EH (cell line): ENCODE data around the gene NME7.
"Not testable (repeated sequence)": the region's sequence is repeated elsewhere in the genome, so short reads cannot be mapped to it uniquely, and the experiment has no call there.

ENCODE experiments used
- DNase-seq: peaks from one replicate; pipeline ENCODE4 v3.0.0-alpha.2; 2015; ENCODE audit warnings: low read depth

NME7 gene

GRCh38 chr1:169305356-169305755 lies 62.2 kb downstream of the NME7 start:
- DNase-seq, result no peak

DNA sequence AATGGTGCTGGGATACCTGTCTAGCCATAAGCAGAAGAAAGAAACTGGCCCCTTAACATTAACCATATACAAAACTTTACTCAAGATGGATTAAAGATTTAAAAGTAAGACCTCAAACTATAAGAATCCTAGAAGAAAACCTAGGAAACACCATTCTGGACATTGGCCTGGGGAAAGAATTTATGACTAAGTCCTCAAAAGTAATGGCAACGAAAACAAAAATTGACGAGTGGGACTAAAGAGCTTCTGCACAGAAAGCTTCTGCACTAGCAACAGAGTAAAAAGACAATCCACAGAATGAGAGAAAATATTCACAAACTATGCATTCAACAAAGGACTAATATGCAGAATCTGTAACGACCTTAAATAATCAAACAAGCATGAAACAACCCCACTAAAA lies 66.7 kb downstream of the NME7 start:
- peak; percentile 43 for DNase-seq

- DNase-seq, result no peak
Measured at GRCh38 chr1:169298441-169298840, 69.2 kb downstream of the NME7 start.

GRCh38 chr1:169295846-169296245 lies 71.8 kb downstream of the NME7 start:
- no peak for DNase-seq

DNA sequence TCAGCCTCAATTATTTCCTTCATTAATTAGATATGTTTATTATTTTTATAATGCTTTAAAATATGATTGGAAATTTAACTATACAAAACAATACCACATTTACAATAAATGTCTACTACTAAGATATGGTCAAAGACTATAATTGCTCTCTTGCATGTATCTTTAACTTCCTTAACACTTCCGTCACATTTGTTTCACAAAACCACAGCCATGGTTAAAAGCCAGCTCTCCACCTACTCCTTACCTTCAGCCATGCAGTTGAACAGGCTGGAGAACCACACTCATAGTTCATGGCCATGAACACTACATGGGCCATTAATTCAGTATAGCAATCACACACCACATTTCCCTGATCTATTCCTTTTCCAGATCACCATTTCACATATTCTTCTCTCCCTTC lies 72.2 kb downstream of the NME7 start:
- no peak for DNase-seq

GRCh38 chr1:169289016-169289415 lies 78.6 kb downstream of the NME7 start:
- DNase-seq, result no peak

DNA sequence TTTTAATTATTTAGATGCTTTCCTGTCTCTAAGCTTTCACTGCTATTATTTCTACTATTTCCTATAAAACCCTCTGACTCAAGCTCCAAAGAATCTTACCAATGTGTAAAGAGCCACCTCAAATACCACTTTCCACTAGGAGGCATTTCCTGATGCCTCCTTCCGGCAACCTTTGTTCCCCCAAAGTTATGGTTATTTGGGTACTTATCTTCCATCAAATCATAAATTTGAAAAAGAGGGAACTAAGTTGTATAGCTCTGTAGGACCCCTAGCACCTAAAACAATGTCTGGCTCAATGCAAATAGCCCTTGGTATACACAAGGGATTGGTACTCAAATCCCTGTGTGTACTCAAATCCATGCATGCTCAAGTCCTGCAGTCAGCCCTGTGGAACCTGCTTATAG lies 79.6 kb downstream of the NME7 start:
- DNase-seq, result peak; percentile 75

- no peak for DNase-seq
Measured at GRCh38 chr1:169287280-169287679, 80.3 kb downstream of the NME7 start.

- not testable (repeated sequence) for DNase-seq
Measured at GRCh38 chr1:169281562-169281961, 86.0 kb downstream of the NME7 start.

- no peak for DNase-seq
Measured at GRCh38 chr1:169271098-169271497, 96.5 kb downstream of the NME7 start.

GRCh38 chr1:169266133-169266532 lies 101.5 kb downstream of the NME7 start:
- DNase-seq, result no peak

- DNase-seq, result no peak
Measured at GRCh38 chr1:169263059-169263458, 104.5 kb downstream of the NME7 start.

GRCh38 chr1:169261884-169262283 lies 105.7 kb downstream of the NME7 start:
- DNase-seq, result no peak

DNA sequence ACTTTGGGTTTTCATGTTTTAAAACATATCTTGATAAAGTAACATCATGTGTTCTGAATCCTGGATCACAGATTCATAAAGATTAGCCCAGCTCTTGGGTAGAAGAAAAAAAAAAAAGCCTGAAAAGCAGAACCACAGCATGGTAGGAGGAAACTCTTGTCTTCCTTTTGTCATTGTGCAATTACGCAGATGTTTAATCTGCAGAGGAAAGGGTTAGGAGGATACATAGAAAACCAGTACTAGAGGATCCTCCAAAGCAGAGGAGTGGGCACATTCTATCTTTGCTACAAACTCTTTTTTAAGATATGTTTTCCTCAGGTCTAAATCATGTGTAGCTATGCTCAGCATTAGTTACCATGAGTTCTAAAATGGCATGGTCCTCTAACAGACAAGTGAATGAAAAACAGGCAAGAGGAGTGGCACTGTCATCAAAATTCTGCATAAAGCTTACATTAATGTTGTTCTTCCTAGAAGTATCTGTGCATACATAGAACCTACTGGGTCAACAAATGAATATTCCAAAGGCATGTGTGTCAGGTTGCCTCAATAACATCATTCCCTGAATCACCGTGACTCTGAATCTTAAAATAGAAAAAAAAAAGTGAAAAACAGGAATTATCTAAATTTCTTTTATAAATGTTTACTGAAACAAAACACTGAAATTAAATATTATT lies 107.0 kb downstream of the NME7 start:
- DNase-seq, result no peak

- no peak for DNase-seq
Measured at GRCh38 chr1:169259816-169260215, 107.8 kb downstream of the NME7 start.

DNA sequence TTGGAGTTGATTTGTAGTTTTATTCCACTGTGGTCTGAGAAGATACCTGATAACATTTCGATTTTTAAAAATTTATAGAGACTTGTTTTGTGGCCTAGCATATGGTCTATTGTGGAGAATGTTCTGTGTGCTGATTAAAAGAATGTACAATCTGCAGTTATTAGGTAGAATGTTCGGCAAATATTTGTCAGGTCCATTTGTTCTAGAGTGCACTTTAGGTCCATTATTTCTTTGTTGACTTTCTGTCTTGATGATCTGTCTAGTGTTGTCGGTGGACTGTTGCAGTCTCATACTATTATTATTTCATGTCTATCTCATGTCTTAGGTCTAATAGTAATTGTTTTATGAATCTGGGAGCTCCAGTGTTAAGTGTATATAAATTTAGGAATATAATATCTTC lies 116.8 kb downstream of the NME7 start:
- DNase-seq, result no peak

GRCh38 chr1:169250022-169250421 lies 117.6 kb downstream of the NME7 start:
- DNase-seq, result peak; percentile 60

DNA sequence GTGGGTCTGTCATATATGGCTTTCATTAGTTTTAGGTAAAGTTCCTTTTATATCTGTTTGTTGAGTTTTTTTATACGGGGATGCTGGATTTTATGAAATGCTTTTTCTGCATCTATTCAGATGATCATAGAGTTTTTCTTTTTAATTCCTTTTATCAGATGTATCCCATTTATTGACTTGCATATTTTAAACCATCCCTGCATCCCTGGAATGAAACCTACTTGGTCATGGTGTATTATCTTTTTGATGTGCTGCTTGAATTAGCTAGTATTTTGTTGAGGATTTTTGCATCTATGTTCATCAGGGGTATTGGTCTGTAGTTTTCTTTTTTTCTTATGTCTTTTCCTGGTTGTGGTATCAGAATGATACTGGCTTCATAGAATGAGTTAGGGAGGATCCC lies 118.0 kb downstream of the NME7 start:
- DNase-seq, result no peak

DNA sequence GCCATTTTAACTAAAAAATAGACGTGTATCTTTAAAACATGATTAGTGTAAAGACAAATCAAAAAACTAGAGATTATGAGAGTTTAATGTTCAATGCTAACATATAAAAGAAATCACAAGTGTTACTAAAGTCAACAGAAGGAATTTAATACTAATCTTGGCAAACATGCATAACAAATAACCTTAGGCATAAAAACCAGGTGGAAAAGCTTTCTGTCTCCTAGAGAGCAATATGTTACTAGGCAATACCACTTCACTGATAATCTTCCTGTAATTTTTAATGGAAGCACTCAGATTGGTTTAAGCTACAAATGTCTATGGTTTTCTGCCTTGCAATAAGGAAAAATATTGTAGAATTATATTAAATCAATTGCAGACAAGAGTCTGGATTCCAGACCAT lies 121.9 kb downstream of the NME7 start:
- DNase-seq, result no peak

DNA sequence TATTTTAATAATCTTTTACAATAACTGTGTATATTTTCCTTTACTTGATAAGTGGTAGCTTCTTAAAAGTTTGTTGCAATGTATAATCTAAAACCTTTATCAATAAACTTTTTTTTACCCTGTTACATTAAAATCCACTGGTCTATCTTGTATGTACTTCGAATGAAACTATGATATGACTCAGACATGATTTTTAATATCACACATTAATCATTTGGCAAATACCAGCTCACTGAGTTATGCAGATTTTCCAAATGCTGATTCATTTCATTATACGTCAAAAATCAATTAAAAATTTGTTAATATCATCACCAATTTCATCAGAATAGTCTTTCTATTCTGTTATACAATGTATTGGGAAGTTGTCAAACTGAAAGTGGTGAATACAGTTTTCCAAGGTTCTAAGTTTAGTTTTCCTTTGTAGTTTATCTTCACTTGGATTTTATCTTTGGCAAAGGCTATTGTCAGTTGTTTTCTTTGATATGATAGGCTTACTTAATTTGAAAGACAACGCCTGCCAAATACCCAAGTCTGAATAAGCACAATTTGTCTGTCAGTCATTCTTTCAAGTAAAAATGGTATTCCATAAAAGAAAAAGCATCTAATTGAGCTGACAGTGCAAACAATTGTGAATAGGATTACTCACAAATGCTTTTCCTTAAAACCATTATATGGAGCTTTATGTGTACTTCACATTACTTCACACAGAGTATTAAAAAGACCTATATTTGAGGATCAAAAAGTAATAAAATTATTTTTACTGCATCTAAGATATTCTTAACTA lies 127.0 kb downstream of the NME7 start:
- peak; percentile 15 for DNase-seq

GRCh38 chr1:169236880-169237279 lies 130.7 kb downstream of the NME7 start:
- no peak for DNase-seq

- peak; percentile 44 for DNase-seq
Measured at GRCh38 chr1:169236143-169236542, 131.5 kb downstream of the NME7 start.

DNA sequence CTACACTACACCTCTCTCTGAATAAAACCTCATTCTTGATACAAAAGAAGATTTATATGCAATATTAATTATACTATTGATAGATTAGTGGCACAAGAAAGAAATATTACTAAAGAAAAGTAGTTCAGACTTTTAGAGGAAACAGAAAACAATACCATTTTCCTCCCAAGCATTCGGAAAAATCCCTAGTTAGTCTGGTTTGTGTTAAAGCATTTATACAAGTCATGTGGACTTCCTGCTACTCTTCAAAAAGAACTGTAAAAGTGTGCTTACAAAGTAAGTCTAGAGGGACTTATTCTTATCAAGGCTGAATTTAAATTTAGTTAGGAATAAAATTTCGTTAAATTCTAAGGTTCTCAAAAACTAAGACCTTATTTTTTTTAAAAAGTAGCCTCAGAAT lies 132.0 kb downstream of the NME7 start:
- no peak for DNase-seq

DNA sequence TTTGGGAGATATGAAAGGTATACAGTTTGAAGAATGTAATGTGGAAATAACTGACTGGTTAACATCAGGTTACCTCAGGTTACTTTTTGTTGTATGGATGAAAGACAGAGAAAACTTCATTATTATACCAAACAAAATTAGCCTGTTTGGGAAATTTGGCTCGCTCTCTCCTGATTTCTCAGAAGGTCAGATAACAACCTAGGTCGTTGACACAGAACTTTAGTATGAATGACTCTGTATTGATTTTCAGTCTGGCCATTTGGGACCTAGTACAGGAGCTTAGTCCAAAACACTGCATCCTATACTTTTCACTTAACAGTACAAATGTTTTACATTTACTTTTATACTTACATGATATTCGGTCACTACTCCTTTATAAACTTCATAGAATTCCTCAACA lies 132.8 kb downstream of the NME7 start:
- DNase-seq, result no peak
